Transverse colon (tissue), 3 donors: ENCODE data around the gene STPG3.
A peak's percentile ranks its signal among the peaks of the same experiment; 100 is the strongest.

ENCODE experiments used
- CTCF ChIP-seq, 5 experiments: fragments of 200-600 bp in 3 of 5; fragments of 450-650 bp in 2 of 5; sonication (generic) in 3 of 5; IDR thresholded peaks; 1 replicate in 2 of 5; 2 replicates in 3 of 5; pipeline ENCODE4 v1.5.1; 2016 to 2017; ENCODE audit warnings: antibody characterized with exemption in 5 of 5, inconsistent platforms in 3 of 5, mild to moderate bottlenecking in 2 of 5, moderate library complexity in 1 of 5
- EP300 ChIP-seq: sonication (generic); formaldehyde crosslinking; IDR thresholded peaks from one replicate; pipeline ENCODE4 v1.6.1; 2017; ENCODE audit warnings: antibody characterized with exemption, low read depth
- POLR2A ChIP-seq: fragments of 450-650 bp; IDR thresholded peaks from one replicate; pipeline ENCODE4 v1.6.1; 2016; ENCODE audit warnings: antibody characterized with exemption, mild to moderate bottlenecking, moderate library complexity

- TF ChIP-seq CTCF (IDR thresholded peaks at IDR 0.05) (peak in 1 of 5 experiments; percentile 45), POLR2A (peak; percentile 94), EP300 (no peak)
Measured at GRCh38 chr9:137217276-137218211, 33.5 kb upstream of the STPG3 start.
